HUDEP-2 (cell line): ENCODE data around the gene SLF2.
"Not testable (repeated sequence)": the region's sequence is repeated elsewhere in the genome, so short reads cannot be mapped to it uniquely, and the experiment has no call there.

Source experiments
- DNase-seq, 76 experiments: peaks; one replicate each; lab custom pipeline; 2025; ENCODE audit not compliant: unreplicated experiment in 76 of 76; lab: John Stamatoyannopoulos, UW

Gene SLF2

GRCh38 chr10:100945754-100946153 is 33.0 kb downstream of the SLF2 start:
- no peak for DNase-seq

GRCh38 chr10:100948916-100949315 is 36.2 kb downstream of the SLF2 start:
- DNase-seq = no peak

- DNase-seq = no peak
Measured at GRCh38 chr10:100960251-100960650, 47.5 kb downstream of the SLF2 start.

- DNase-seq = no peak
Measured at GRCh38 chr10:100962351-100963080, 49.8 kb downstream of the SLF2 start.

- no peak for DNase-seq
Measured at GRCh38 chr10:100963826-100964225, 51.1 kb downstream of the SLF2 start.

GRCh38 chr10:100965820-100966219 is 53.1 kb downstream of the SLF2 start:
- no peak for DNase-seq

GRCh38 chr10:100966887-100967286 is 54.1 kb downstream of the SLF2 start:
- no peak for DNase-seq

- DNase-seq = no peak
Measured at GRCh38 chr10:100967332-100967731, 54.6 kb downstream of the SLF2 start.

GRCh38 chr10:100968062-100968736 is 55.4 kb downstream of the SLF2 start:
- DNase-seq = no peak

- no peak for DNase-seq
Measured at GRCh38 chr10:100968863-100969186, 56.1 kb downstream of the SLF2 start.

GRCh38 chr10:100969187-100970075 is 56.7 kb downstream of the SLF2 start, which contains the start of gene SEMA4G:
TSS of gene SEMA4G (plus strand) at chr10:100969504. CDS start at chr10:100972913, 3,409 bp downstream.
- peak in 22 of 76 experiments; percentile 7 to 44 (median 16) for DNase-seq

GRCh38 chr10:100970076-100970913 is 57.5 kb downstream of the SLF2 start:
- DNase-seq = peak in 15 of 76 experiments; percentile 3 to 26 (median 11)

- no peak for DNase-seq
Measured at GRCh38 chr10:100970914-100971811, 58.4 kb downstream of the SLF2 start.

GRCh38 chr10:100972115-100972903 is 59.5 kb downstream of the SLF2 start:
- no peak for DNase-seq

- no peak for DNase-seq
Measured at GRCh38 chr10:100972904-100973535, 60.3 kb downstream of the SLF2 start.

GRCh38 chr10:100975397-100975796 is 62.6 kb downstream of the SLF2 start:
- not testable (repeated sequence) for DNase-seq

GRCh38 chr10:100976906-100977305 is 64.1 kb downstream of the SLF2 start:
- DNase-seq = no peak

GRCh38 chr10:100977436-100977835 is 64.7 kb downstream of the SLF2 start:
- no peak for DNase-seq
